ENCODE measurements around the gene NENF.

The NENF gene

DNA sequence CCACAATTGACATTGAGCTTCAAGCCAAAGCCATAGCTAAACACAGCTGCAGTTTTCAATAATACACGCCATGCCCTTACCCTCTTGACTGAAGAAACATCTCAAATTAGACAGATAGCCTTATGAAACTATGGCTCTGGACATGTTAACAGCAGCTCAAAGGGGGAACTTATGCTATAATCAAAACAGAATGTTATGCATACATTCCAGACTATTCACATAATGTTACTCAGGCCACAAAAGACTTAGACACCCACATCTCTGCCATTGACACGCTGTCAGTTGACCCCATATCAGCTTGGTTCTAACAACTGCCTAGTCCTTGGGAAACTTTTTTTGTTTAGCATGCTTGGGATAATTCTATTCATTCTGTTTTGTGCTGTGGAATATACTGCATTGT is 2.3 kb upstream of the NENF start:
- TF ChIP-seq, protein P1, sequence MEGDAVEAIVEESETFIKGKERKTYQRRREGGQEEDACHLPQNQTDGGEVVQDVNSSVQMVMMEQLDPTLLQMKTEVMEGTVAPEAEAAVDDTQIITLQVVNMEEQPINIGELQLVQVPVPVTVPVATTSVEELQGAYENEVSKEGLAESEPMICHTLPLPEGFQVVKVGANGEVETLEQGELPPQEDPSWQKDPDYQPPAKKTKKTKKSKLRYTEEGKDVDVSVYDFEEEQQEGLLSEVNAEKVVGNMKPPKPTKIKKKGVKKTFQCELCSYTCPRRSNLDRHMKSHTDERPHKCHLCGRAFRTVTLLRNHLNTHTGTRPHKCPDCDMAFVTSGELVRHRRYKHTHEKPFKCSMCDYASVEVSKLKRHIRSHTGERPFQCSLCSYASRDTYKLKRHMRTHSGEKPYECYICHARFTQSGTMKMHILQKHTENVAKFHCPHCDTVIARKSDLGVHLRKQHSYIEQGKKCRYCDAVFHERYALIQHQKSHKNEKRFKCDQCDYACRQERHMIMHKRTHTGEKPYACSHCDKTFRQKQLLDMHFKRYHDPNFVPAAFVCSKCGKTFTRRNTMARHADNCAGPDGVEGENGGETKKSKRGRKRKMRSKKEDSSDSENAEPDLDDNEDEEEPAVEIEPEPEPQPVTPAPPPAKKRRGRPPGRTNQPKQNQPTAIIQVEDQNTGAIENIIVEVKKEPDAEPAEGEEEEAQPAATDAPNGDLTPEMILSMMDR (IDR thresholded peaks at IDR 0.05; ENCODE audit: low read length): no peak
- TF ChIP-seq EZH2 (IDR thresholded peaks at IDR 0.05; ENCODE audit: borderline replicate concordance, low read length): no peak
- no peaks in the 10 kb centered on the region for H4K20me1 ChIP-seq (ENCODE audit: insufficient read depth, low read length)
- H3K36me3 ChIP-seq (ENCODE audit: insufficient read depth, low read length): no peaks in the 10 kb centered on the region
- H3K9me2 ChIP-seq (ENCODE audit: low read depth, low read length): no peaks in the 10 kb centered on the region
- H3K79me2 ChIP-seq (ENCODE audit: insufficient read depth, low read length): no peaks in the 10 kb centered on the region
- no peaks in the 10 kb centered on the region for H3F3A ChIP-seq (ENCODE audit: insufficient read depth, low read length)
- H3K4me2 ChIP-seq (ENCODE audit: low read length): no peak overlapping the region
- no peak overlapping the region for H2AFZ ChIP-seq (ENCODE audit: low read length)
- no peak overlapping the region for H3K4me3 ChIP-seq (ENCODE audit: low read depth, low read length, poor library complexity, severe bottlenecking)
- peaks cover 3% of the 10 kb centered on the region; the same call in 1 of the 2 replicates for H3K27me3 ChIP-seq (ENCODE audit: insufficient read depth, low read length)
- peaks cover 29% of the 10 kb centered on the region for H3K4me1 ChIP-seq (ENCODE audit: insufficient read depth, low read length, severe bottlenecking)
- no peaks in the 10 kb centered on the region for H3K9me3 ChIP-seq (ENCODE audit: low read length)
- no peak overlapping the region for H3K27ac ChIP-seq (ENCODE audit: low read depth, low read length, poor library complexity, severe bottlenecking)
- no peak overlapping the region for H3K9ac ChIP-seq (ENCODE audit: low read length)

DNA sequence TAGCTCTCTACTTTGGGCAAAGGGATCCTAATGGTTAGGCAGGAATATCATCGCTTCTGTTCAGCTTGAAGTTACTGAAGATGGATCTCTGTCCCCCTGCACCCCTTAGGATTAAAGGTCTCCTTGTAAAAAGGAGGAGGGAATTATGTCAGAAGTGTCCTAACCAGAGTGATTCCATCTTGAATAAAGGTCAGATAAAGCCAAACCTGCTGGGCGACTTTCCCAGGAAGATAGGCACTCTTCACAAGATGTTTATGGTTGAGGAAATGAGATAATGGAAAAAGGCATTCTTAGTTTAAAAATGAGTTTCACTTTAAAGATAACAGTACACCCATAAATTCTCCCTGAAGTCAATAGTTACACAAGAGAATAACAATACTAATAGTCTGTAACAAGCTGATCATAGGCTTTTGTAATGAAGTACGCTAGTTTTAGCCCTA is 1.7 kb upstream of the NENF start:
- H3K27me3 ChIP-seq (ENCODE audit: insufficient read depth, low read length): peaks cover 3% of the 10 kb centered on the region; the same call in 1 of the 2 replicates
- TF ChIP-seq EZH2 (IDR thresholded peaks at IDR 0.05; ENCODE audit: borderline replicate concordance, low read length): no peak
- TF ChIP-seq, protein P1 (IDR thresholded peaks at IDR 0.05; ENCODE audit: low read length): no peak
- no peaks in the 10 kb centered on the region for H3K79me2 ChIP-seq (ENCODE audit: insufficient read depth, low read length)
- H3K9ac ChIP-seq (ENCODE audit: low read length): no peak overlapping the region
- no peak overlapping the region for H3K4me2 ChIP-seq (ENCODE audit: low read length)
- H4K20me1 ChIP-seq (ENCODE audit: insufficient read depth, low read length): no peaks in the 10 kb centered on the region
- no peaks in the 10 kb centered on the region for H3K9me3 ChIP-seq (ENCODE audit: low read length)
- H3K36me3 ChIP-seq (ENCODE audit: insufficient read depth, low read length): no peaks in the 10 kb centered on the region
- no peak overlapping the region for H3K4me3 ChIP-seq (ENCODE audit: low read depth, low read length, poor library complexity, severe bottlenecking)
- peaks cover 29% of the 10 kb centered on the region for H3K4me1 ChIP-seq (ENCODE audit: insufficient read depth, low read length, severe bottlenecking)
- no peak overlapping the region for H2AFZ ChIP-seq (ENCODE audit: low read length)
- H3K9me2 ChIP-seq (ENCODE audit: low read depth, low read length): no peaks in the 10 kb centered on the region
- H3F3A ChIP-seq (ENCODE audit: insufficient read depth, low read length): no peaks in the 10 kb centered on the region
- no peak overlapping the region for H3K27ac ChIP-seq (ENCODE audit: low read depth, low read length, poor library complexity, severe bottlenecking)

DNA sequence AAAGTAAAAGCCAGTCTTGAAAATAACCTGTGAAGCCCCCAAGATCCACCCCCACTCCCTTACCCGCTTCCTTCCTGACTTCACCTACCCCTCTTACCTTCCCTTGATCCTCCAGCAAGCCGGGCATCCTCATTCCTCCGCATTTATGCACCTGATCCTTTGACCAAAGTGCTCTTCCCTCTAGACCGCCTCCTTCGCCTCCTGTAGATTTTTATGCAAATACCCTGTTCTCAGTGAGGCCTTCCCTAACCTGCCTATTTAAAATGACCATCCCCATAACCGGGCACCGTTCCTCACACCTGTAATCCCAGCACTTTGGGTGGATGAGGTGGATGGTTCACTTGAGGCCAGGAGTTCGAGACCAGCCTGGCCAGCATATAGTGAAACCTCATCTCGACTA is 1.1 kb upstream of the NENF start:
- H3K27me3 ChIP-seq (ENCODE audit: insufficient read depth, low read length): peaks cover 3% of the 10 kb centered on the region; the same call in 1 of the 2 replicates
- no peaks in the 10 kb centered on the region for H3F3A ChIP-seq (ENCODE audit: insufficient read depth, low read length)
- H4K20me1 ChIP-seq (ENCODE audit: insufficient read depth, low read length): no peaks in the 10 kb centered on the region
- no peak overlapping the region for H3K9ac ChIP-seq (ENCODE audit: low read length)
- H3K27ac ChIP-seq (ENCODE audit: low read depth, low read length, poor library complexity, severe bottlenecking): no peak overlapping the region
- peaks cover 29% of the 10 kb centered on the region for H3K4me1 ChIP-seq (ENCODE audit: insufficient read depth, low read length, severe bottlenecking)
- peak overlapping the region; percentile 75; the same call in 1 of the 2 replicates for H3K4me2 ChIP-seq (ENCODE audit: low read length)
- no peak overlapping the region for H2AFZ ChIP-seq (ENCODE audit: low read length)
- no peaks in the 10 kb centered on the region for H3K9me3 ChIP-seq (ENCODE audit: low read length)
- no peaks in the 10 kb centered on the region for H3K79me2 ChIP-seq (ENCODE audit: insufficient read depth, low read length)
- H3K9me2 ChIP-seq (ENCODE audit: low read depth, low read length): no peaks in the 10 kb centered on the region
- no peak overlapping the region for H3K4me3 ChIP-seq (ENCODE audit: low read depth, low read length, poor library complexity, severe bottlenecking)
- H3K36me3 ChIP-seq (ENCODE audit: insufficient read depth, low read length): no peaks in the 10 kb centered on the region
- no peak for TF ChIP-seq EZH2 (IDR thresholded peaks at IDR 0.05; ENCODE audit: borderline replicate concordance, low read length)
- TF ChIP-seq, protein P1 (IDR thresholded peaks at IDR 0.05; ENCODE audit: low read length): no peak
